Measurements from ENCODE around the gene KRTAP10-11. TPM values are rescaled to one million over a fixed set of nuclear protein-coding genes. Genes with fewer than 3 reads are reported as not detected.
"Not testable (repeated sequence)": the region's sequence is repeated elsewhere in the genome, so short reads cannot be mapped to it uniquely, and the experiment has no call there.

The KRTAP10-11 gene, protein sequence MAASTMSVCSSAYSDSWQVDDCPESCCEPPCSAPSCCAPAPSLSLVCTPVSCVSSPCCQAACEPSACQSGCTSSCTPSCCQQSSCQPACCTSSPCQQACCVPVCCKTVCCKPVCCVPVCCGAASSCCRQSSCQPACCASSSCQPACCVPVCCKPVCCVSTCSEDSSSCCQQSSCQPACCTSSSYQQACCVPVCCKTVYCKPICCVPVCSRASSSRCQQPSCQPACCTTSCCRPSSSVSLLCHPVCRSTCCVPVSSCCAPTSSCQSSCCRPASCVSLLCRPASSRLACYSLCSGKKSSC
- not detected in 2 replicates for total RNA-seq
- long read RNA-seq, result 0 reads

DNA sequence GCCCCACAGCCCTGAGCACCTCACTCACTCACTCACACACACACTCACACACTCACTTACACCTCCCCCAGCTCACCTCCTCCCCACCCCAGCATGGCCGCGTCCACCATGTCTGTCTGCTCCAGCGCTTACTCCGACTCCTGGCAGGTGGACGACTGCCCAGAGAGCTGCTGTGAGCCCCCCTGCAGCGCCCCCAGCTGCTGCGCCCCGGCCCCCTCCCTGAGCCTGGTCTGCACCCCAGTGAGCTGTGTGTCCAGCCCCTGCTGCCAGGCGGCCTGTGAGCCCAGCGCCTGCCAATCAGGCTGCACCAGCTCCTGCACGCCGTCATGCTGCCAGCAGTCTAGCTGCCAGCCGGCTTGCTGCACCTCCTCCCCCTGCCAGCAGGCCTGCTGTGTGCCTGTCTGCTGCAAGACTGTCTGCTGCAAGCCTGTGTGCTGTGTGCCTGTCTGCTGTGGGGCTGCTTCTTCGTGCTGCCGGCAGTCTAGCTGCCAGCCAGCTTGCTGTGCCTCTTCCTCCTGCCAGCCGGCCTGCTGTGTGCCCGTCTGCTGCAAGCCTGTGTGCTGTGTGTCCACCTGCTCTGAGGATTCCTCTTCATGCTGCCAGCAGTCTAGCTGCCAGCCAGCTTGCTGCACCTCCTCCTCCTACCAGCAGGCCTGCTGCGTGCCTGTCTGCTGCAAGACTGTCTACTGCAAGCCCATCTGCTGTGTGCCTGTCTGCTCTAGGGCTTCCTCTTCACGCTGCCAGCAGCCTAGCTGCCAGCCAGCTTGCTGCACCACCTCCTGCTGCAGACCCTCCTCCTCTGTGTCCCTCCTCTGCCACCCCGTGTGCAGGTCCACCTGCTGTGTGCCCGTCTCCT is at the start of gene KRTAP10-11:
Gene KRTAP10-11, plus strand, starts transcription at position 49 of the 856 bp plus-strand sequence. Its CDS starts 45 bp downstream, at position 94.
- H3K27ac Mint-ChIP-seq (ENCODE audit: unreplicated experiment), result not testable (repeated sequence)
- peaks cover 22% of the 10 kb centered on the region for H3K9me3 Mint-ChIP-seq (ENCODE audit: unreplicated experiment)
- peak; percentile 75 for DNase-seq (ENCODE audit: extremely low spot score, unreplicated experiment)

DNA sequence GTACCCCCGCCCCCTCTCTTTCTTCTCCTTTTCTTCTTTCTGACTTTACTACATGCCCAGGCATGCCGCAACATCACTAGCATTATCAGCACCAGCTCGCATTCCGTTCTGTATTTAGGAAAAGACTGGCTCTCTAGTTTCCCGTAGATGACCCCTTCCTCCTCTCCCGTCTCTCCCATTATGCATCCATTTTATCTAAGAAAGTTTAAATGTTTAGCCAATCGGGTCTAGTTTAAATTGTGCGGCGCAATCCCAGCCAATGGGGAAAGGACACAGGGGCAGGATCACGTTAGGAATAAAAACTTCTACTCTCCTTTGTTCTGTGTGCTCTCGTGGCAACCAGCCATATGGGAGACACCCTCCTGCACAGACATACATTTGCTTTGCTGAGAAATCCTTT is 48.2 kb upstream of the KRTAP10-11 start:
- H3K36me3 Mint-ChIP-seq (ENCODE audit: unreplicated experiment), result no peaks in the 10 kb centered on the region
- TF ChIP-seq, protein P1, sequence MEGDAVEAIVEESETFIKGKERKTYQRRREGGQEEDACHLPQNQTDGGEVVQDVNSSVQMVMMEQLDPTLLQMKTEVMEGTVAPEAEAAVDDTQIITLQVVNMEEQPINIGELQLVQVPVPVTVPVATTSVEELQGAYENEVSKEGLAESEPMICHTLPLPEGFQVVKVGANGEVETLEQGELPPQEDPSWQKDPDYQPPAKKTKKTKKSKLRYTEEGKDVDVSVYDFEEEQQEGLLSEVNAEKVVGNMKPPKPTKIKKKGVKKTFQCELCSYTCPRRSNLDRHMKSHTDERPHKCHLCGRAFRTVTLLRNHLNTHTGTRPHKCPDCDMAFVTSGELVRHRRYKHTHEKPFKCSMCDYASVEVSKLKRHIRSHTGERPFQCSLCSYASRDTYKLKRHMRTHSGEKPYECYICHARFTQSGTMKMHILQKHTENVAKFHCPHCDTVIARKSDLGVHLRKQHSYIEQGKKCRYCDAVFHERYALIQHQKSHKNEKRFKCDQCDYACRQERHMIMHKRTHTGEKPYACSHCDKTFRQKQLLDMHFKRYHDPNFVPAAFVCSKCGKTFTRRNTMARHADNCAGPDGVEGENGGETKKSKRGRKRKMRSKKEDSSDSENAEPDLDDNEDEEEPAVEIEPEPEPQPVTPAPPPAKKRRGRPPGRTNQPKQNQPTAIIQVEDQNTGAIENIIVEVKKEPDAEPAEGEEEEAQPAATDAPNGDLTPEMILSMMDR (IDR thresholded peaks at IDR 0.05), result no peak
- H3K9me3 Mint-ChIP-seq (ENCODE audit: unreplicated experiment), result no peaks in the 10 kb centered on the region
- peaks cover 33% of the 10 kb centered on the region for H3K27me3 Mint-ChIP-seq (ENCODE audit: unreplicated experiment)
- H3K27ac Mint-ChIP-seq (ENCODE audit: unreplicated experiment), result no peak overlapping the region
- H3K4me3 Mint-ChIP-seq (ENCODE audit: unreplicated experiment), result no peak overlapping the region
- peaks cover 3% of the 10 kb centered on the region for H3K4me1 Mint-ChIP-seq (ENCODE audit: unreplicated experiment)
- DNase-seq (ENCODE audit: extremely low spot score, unreplicated experiment), result no peak

More for the DNA sequence above, at the start of gene KRTAP10-11:
- H3K4me3 Mint-ChIP-seq (ENCODE audit: unreplicated experiment); H3K27me3 Mint-ChIP-seq (ENCODE audit: unreplicated experiment); H3K36me3 Mint-ChIP-seq (ENCODE audit: unreplicated experiment); H3K4me1 Mint-ChIP-seq (ENCODE audit: unreplicated experiment): not testable (repeated sequence)

DNA sequence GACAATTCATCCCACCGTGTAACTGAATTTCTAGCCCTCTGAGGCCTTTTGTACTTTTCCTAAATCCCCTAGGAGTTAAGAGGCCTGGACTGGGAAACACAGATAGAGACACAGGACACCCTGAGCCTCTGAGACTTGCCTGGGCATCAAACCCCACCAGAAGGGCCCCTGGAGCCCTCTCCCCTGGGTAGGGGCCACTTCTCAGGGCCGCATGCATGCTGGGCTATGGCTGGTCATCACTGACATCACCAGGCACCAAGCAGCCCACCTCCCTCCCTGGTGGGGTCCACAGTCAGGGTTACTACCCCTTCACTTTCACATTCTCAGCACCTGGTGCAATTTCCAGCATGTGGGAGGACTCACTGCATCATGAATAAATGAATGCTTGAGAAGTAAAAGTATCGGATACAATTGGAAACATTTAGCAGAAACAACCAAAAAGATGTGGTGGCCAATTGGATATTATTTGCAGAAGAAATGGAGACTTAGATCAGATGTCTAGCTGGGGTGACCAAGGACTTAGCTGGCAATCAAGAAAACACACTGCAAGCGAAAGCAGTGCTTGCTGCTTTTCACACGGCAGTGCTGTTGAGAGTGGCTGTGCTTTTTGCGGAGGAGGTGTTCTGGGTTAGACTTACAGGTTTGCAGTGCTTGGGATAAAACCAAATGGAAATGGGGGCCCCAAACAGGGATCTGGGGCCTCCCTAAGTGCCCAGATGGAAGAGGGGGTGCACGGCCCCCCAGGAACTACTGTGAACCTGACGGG is 46.8 kb upstream of the KRTAP10-11 start:
- Mint-ChIP-seq H3K4me3 (ENCODE audit: unreplicated experiment) (no peak overlapping the region), H3K27ac (ENCODE audit: unreplicated experiment) (no peak overlapping the region), H3K4me1 (ENCODE audit: unreplicated experiment) (no peaks in the 10 kb centered on the region), H3K27me3 (ENCODE audit: unreplicated experiment) (peaks cover 30% of the 10 kb centered on the region), H3K36me3 (ENCODE audit: unreplicated experiment) (no peaks in the 10 kb centered on the region), H3K9me3 (ENCODE audit: unreplicated experiment) (peaks cover under 1% of the 10 kb centered on the region)
- TF ChIP-seq, protein P1 (IDR thresholded peaks at IDR 0.05), result no peak
- peak; percentile 66 for DNase-seq (ENCODE audit: extremely low spot score, unreplicated experiment)

DNA sequence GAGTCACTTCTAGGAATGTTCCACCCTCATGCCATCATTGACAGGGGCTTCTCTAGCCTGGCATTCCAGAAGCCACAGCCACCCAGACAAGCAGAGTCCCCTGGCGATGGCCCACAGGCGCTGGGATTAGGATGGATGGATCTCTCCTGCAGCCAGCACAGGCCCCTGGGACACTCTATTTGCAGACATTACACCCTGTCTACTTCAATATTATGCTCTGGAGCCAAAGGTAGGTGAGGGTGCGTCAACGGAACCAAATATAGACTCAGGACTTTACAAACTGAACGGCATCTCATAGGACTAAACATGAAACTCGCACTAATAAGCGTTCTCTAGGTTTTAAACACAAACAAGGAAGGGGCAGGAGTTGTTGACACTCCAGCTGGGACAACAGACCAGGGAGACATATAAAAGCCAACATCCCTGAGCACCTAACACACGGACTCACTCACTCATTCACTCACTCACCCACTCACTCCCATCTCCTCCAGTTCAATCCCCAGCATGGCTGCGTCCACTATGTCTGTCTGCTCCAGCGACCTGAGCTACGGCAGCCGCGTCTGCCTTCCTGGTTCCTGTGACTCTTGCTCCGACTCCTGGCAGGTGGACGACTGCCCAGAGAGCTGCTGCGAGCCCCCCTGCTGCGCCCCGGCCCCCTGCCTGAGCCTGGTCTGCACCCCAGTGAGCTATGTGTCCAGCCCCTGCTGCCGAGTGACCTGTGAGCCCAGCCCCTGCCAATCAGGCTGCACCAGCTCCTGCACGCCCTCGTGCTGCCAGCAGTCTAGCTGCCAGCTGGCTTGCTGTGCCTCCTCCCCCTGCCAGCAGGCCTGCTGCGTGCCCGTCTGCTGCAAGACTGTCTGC is 45.9 kb upstream of the KRTAP10-11 start, which contains the start of gene KRTAP10-7:
Gene KRTAP10-7, plus strand, starts transcription at position 480 of the 861 bp plus-strand sequence. Its CDS starts 25 bp downstream, at position 505.
- DNase-seq (ENCODE audit: extremely low spot score, unreplicated experiment), result peak; percentile 63
- H3K9me3 Mint-ChIP-seq (ENCODE audit: unreplicated experiment); H3K4me1 Mint-ChIP-seq (ENCODE audit: unreplicated experiment); H3K4me3 Mint-ChIP-seq (ENCODE audit: unreplicated experiment); H3K27ac Mint-ChIP-seq (ENCODE audit: unreplicated experiment); H3K36me3 Mint-ChIP-seq (ENCODE audit: unreplicated experiment): not testable (repeated sequence)
- peaks cover 34% of the 10 kb centered on the region for H3K27me3 Mint-ChIP-seq (ENCODE audit: unreplicated experiment)

DNA sequence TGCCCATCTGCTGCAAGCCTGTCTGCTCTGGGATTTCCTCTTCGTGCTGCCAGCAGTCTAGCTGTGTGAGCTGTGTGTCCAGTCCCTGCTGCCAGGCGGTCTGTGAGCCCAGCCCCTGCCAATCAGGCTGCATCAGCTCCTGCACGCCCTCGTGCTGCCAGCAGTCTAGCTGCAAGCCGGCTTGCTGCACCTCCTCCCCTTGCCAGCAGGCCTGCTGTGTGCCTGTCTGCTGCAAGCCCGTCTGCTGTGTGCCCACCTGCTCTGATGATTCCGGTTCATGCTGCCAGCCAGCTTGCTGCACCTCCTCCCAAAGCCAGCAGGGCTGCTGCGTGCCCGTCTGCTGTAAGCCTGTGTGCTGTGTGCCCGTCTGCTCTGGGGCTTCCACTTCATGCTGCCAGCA is 45.1 kb upstream of the KRTAP10-11 start:
- not testable (repeated sequence) for H3K4me3 Mint-ChIP-seq (ENCODE audit: unreplicated experiment); H3K9me3 Mint-ChIP-seq (ENCODE audit: unreplicated experiment); H3K27ac Mint-ChIP-seq (ENCODE audit: unreplicated experiment); H3K36me3 Mint-ChIP-seq (ENCODE audit: unreplicated experiment); H3K4me1 Mint-ChIP-seq (ENCODE audit: unreplicated experiment)
- peak; percentile 75 for DNase-seq (ENCODE audit: extremely low spot score, unreplicated experiment)
- H3K27me3 Mint-ChIP-seq (ENCODE audit: unreplicated experiment), result peaks cover 36% of the 10 kb centered on the region

All from osteocyte (in vitro differentiated cells).